Muscle of back (tissue), 11 donors: Measurements from ENCODE around the gene PRXL2C. TPM values are rescaled to one million over a fixed set of nuclear protein-coding genes. Genes with fewer than 3 reads are reported as not detected.
"Not testable (repeated sequence)": the region's sequence is repeated elsewhere in the genome, so short reads cannot be mapped to it uniquely, and the experiment has no call there.

Experiments used
- DNase-seq, 3 donors: peaks; one replicate each; pipeline versions ENCODE4 v3.0.0 to v3.0.0-alpha.2; 2013
- polyA plus RNA-seq, 10 donors: library from polyadenylated mRNA; unstranded; fragments of 120-200 nt; gene quantifications; one replicate each; pipeline ENCODE4 v1.2.1, GENCODE V29; 2013; ENCODE audit not compliant: insufficient read length in 10 of 10

PRXL2C gene
- polyA plus RNA-seq, 10 donors = 8.6 to 16.6 (median 10.8) TPM

- peak in 1 of 3 donors; percentile 23 for DNase-seq
Observed at GRCh38 chr9:96651626-96652025, 3.5 kb downstream of the PRXL2C start.

GRCh38 chr9:96649620-96650324, 5.3 kb downstream of the PRXL2C start:
- peak in 1 of 3 donors; percentile 32 for DNase-seq

GRCh38 chr9:96646081-96646991, 8.8 kb downstream of the PRXL2C start:
- DNase-seq = peak in 1 of 3 donors; percentile 31

- no peak for DNase-seq
Observed at GRCh38 chr9:96644137-96644536, 11.0 kb downstream of the PRXL2C start.

GRCh38 chr9:96641514-96641913, 13.6 kb downstream of the PRXL2C start:
- no peak for DNase-seq

- DNase-seq = no peak
Observed at GRCh38 chr9:96638606-96639364, 16.3 kb downstream of the PRXL2C start.

- DNase-seq = no peak
Observed at GRCh38 chr9:96636368-96636767, 18.7 kb downstream of the PRXL2C start.

GRCh38 chr9:96633579-96633978, 21.5 kb downstream of the PRXL2C start:
- DNase-seq = not testable (repeated sequence)

- DNase-seq = no peak
Observed at GRCh38 chr9:96626912-96627311, 28.2 kb downstream of the PRXL2C start.

- no peak for DNase-seq
Observed at GRCh38 chr9:96621618-96622017, 33.5 kb downstream of the PRXL2C start.

GRCh38 chr9:96620832-96621269, 34.3 kb downstream of the PRXL2C start:
- DNase-seq = peak in 1 of 3 donors; percentile 20

GRCh38 chr9:96620181-96620514, 35.0 kb downstream of the PRXL2C start:
- DNase-seq = no peak

- DNase-seq = peak; percentile 82 to 86 (median 84)
Observed at GRCh38 chr9:96619491-96620180, 35.5 kb downstream of the PRXL2C start, which contains the start of gene CDC14B. Gene CDC14B, minus strand, starts transcription at chr9:96619843. Its CDS starts 465 bp downstream, at chr9:96619378.

- peak in 1 of 3 donors; percentile 45 for DNase-seq
Observed at GRCh38 chr9:96619124-96619465, 36.0 kb downstream of the PRXL2C start.

GRCh38 chr9:96618209-96619123, 36.7 kb downstream of the PRXL2C start:
- DNase-seq = peak; percentile 60 to 69 (median 62)

GRCh38 chr9:96617439-96618185, 37.5 kb downstream of the PRXL2C start:
- DNase-seq = no peak

GRCh38 chr9:96616817-96617438, 38.2 kb downstream of the PRXL2C start:
- DNase-seq = no peak

GRCh38 chr9:96615411-96615810, 39.7 kb downstream of the PRXL2C start:
- no peak for DNase-seq

- DNase-seq = not testable (repeated sequence)
Observed at GRCh38 chr9:96614664-96615063, 40.5 kb downstream of the PRXL2C start.
